HCT116 (cell line): ENCODE measurements around the gene MTREX.

Experiments used
- CEBPB ChIP-seq: IDR thresholded peaks from 2 replicates; pipeline ENCODE4 v1.6.1; 2012; ENCODE audit warnings: low read depth
- CTCF ChIP-seq, 3 experiments: fragments of 200-600 bp in 1 of 3; sonication (generic) in 1 of 3; IDR thresholded peaks in 2 of 3; conservative IDR thresholded peaks in 1 of 3; 2 replicates each; pipeline ENCODE4 v1.5.1; 2012 to 2017; ENCODE audit warnings: low read depth in 2 of 3, low read length in 2 of 3, antibody characterized with exemption in 1 of 3, borderline replicate concordance in 1 of 3, control low read depth in 1 of 3, mild to moderate bottlenecking in 1 of 3, mixed read lengths in 1 of 3, mixed run types in 1 of 3, moderate library complexity in 1 of 3; ENCODE audit not compliant: insufficient read depth in 1 of 3
- EZH2 ChIP-seq: fragments of 200-600 bp; sonication (generic); IDR thresholded peaks from 2 replicates; pipeline ENCODE4 v1.6.1; 2017; ENCODE audit warnings: antibody characterized with exemption, mixed run types
- JUND ChIP-seq: IDR thresholded peaks from 2 replicates; pipeline ENCODE4 v1.6.1; 2012
- MAX ChIP-seq: IDR thresholded peaks from 2 replicates; pipeline ENCODE4 v1.6.1; 2012
- POLR2A ChIP-seq: IDR thresholded peaks from 2 replicates; pipeline ENCODE4 v1.7.0; 2011; ENCODE audit warnings: borderline replicate concordance; ENCODE audit not compliant: insufficient read depth, insufficient read length; ENCODE audit errors: extremely low read depth
- POLR2AphosphoS5 ChIP-seq: IDR thresholded peaks from 2 replicates; pipeline ENCODE4 v1.6.1; 2011; ENCODE audit warnings: mild to moderate bottlenecking, low read depth, low read length, moderate library complexity
- RAD21 ChIP-seq: IDR thresholded peaks from 2 replicates; pipeline ENCODE4 v1.6.1; 2012; ENCODE audit warnings: low read depth, mild to moderate bottlenecking
- REST ChIP-seq: IDR thresholded peaks from 2 replicates; pipeline ENCODE4 v1.6.1; 2012; ENCODE audit warnings: low read depth
- ZFX ChIP-seq: fragments of 450-650 bp; IDR thresholded peaks from 2 replicates; pipeline ENCODE4 v1.6.1; 2017
- ZNF274 ChIP-seq: fragments of 200-500 bp; sonication (Bioruptor generic); IDR thresholded peaks from 2 replicates; pipeline ENCODE4 v1.6.1; 2014; ENCODE audit warnings: mild to moderate bottlenecking, low read depth, low read length, inconsistent platforms

- TF ChIP-seq ZFX (peak; percentile 97), CTCF (IDR thresholded peaks at IDR 0.05 in 2 of 3, conservative IDR thresholded peaks at IDR 0.05 in 1 of 3; ENCODE audit: borderline replicate concordance in 1 of 3, insufficient read depth in 1 of 3, low read depth in 2 of 3, low read length in 2 of 3) (no peak), POLR2A (peak; percentile 53), RAD21 (no peak), ZNF274 (no peak), JUND (no peak), CEBPB (no peak), MAX (peak; percentile 76), REST (no peak), EZH2 (no peak), POLR2AphosphoS5 (peak; percentile 71)
Observed at GRCh38 chr5:55307383-55308253, at the start of gene MTREX, which contains the start of gene DHX29.
